K562 (cell line): ENCODE results near the gene USP32. TPM values are rescaled to one million over a fixed set of nuclear protein-coding genes. Genes with fewer than 3 reads are reported as not detected.
A peak's percentile ranks its signal among the peaks of the same experiment; 100 is the strongest.

Source experiments
- ATF2 ChIP-seq: sonication (generic); formaldehyde crosslinking; IDR thresholded peaks from 2 replicates; pipeline ENCODE4 v1.8.1; 2022; ENCODE audit warnings: missing genetic modification reagents
- BMI1 ChIP-seq: fragments of 150-350 bp; IDR thresholded peaks from 2 replicates; pipeline ENCODE4 v1.6.1; 2014; ENCODE audit warnings: low read length
- BRCA1 ChIP-seq, 2 experiments: fragments of 450-650 bp in 1 of 2; sonication (generic) in 1 of 2; formaldehyde crosslinking in 1 of 2; IDR thresholded peaks; 2 replicates each; pipeline versions ENCODE4 v1.5.0 to v1.6.1; 2017 to 2020; ENCODE audit warnings: mild to moderate bottlenecking in 1 of 2, missing genetic modification reagents in 1 of 2
- ESRRA ChIP-seq: fragments of 450-650 bp; IDR thresholded peaks from 2 replicates; pipeline ENCODE4 v1.6.1; 2014; ENCODE audit warnings: low read depth, mild to moderate bottlenecking, moderate library complexity, borderline replicate concordance
- GABPB1 ChIP-seq: sonication (generic); formaldehyde crosslinking; IDR thresholded peaks from 2 replicates; pipeline ENCODE4 v1.8.0; 2022; ENCODE audit warnings: mild to moderate bottlenecking, missing genetic modification reagents
- HDAC3 ChIP-seq: fragments of 450-650 bp; IDR thresholded peaks from 2 replicates; pipeline ENCODE4 v1.6.1; 2018; ENCODE audit warnings: borderline replicate concordance, mild to moderate bottlenecking, moderate library complexity; ENCODE audit not compliant: partially characterized antibody
- HNRNPL ChIP-seq: fragments of 200-400 bp; formaldehyde crosslinking; IDR thresholded peaks from 2 replicates; pipeline ENCODE4 v1.6.1; 2017; ENCODE audit warnings: low read depth, mild to moderate bottlenecking, low read length
- MYBL2 ChIP-seq, 2 experiments: fragments of 450-650 bp in 1 of 2; sonication (generic) in 1 of 2; formaldehyde crosslinking in 1 of 2; IDR thresholded peaks; 2 replicates each; pipeline versions ENCODE4 v1.6.1 to v1.8.1; 2017 to 2022; ENCODE audit warnings: borderline replicate concordance in 1 of 2, inconsistent platforms in 1 of 2, low read depth in 1 of 2, mild to moderate bottlenecking in 1 of 2, missing genetic modification reagents in 1 of 2, moderate library complexity in 1 of 2
- NFE2 ChIP-seq: IDR thresholded peaks from 2 replicates; pipeline ENCODE4 v1.6.1; 2014; ENCODE audit warnings: antibody characterized with exemption, low read depth
- OTX1 ChIP-seq: fragments of 450-650 bp; formaldehyde crosslinking; IDR thresholded peaks from 2 replicates; pipeline ENCODE4 v1.4.0; 2022; ENCODE audit warnings: mild to moderate bottlenecking
- RBM17 ChIP-seq: fragments of 200-400 bp; formaldehyde crosslinking; IDR thresholded peaks from 2 replicates; pipeline ENCODE4 v1.6.1; 2017; ENCODE audit warnings: low read depth, mild to moderate bottlenecking, low read length, borderline replicate concordance
- SAP30 ChIP-seq: fragments of 200-600 bp; sonication (generic); IDR thresholded peaks from 2 replicates; pipeline ENCODE4 v1.6.1; 2012; ENCODE audit warnings: borderline replicate concordance, low read depth, mild to moderate bottlenecking, moderate library complexity, low read length, control low read depth, inconsistent platforms; ENCODE audit not compliant: insufficient read depth, poor library complexity, severe bottlenecking
- SUPT5H ChIP-seq: fragments of 450-650 bp; IDR thresholded peaks from 2 replicates; pipeline ENCODE4 v1.6.1; 2016
- TCFL5 ChIP-seq: fragments of 250-450 bp; sonication (Bioruptor Pico); conservative IDR thresholded peaks from 2 replicates; pipeline ENCODE4 v1.6.1; 2021; ENCODE audit warnings: mild to moderate bottlenecking, moderate library complexity, matching md5 sums
- ZBED1 ChIP-seq: IDR thresholded peaks from 2 replicates; pipeline ENCODE4 v1.6.1; 2014
- ZNF133 ChIP-seq: fragments of 250-450 bp; sonication (Bioruptor Pico); IDR thresholded peaks from 2 replicates; pipeline ENCODE4 v1.4.0; 2020; ENCODE audit warnings: mild to moderate bottlenecking
- ZNF212 ChIP-seq: fragments of 450-650 bp; formaldehyde crosslinking; IDR thresholded peaks from 2 replicates; pipeline ENCODE4 v1.4.0; 2020; ENCODE audit warnings: mild to moderate bottlenecking
- ZNF253 ChIP-seq: fragments of 250-450 bp; sonication (Bioruptor Pico); conservative IDR thresholded peaks from 2 replicates; pipeline ENCODE4 v1.6.1; 2021; ENCODE audit warnings: mild to moderate bottlenecking
- ZNF277 ChIP-seq: fragments of 250-450 bp; sonication (Bioruptor Pico); IDR thresholded peaks from 2 replicates; pipeline ENCODE4 v1.8.0; 2022; ENCODE audit warnings: inconsistent platforms, mild to moderate bottlenecking, moderate library complexity, borderline replicate concordance
- ZNF589 ChIP-seq: fragments of 200-800 bp; sonication (Bioruptor generic); IDR thresholded peaks from 2 replicates; pipeline ENCODE4 v1.6.1; 2016; ENCODE audit warnings: low read depth, missing genetic modification characterization, missing compliant biosample characterization
- polyA plus RNA-seq, 8 experiments: library from polyadenylated mRNA; depleted of rRNA in 4 of 8; stranded (reverse) in 5 of 8; unstranded in 3 of 8; fragments of >200 nt; fragmentation: Nextera tagmentation in 2 of 8; fragmentation: Illumina TruSeq in 1 of 8; extraction: Ambion mirVana in 2 of 8; extraction: Trizol in 1 of 8; gene quantifications; 2 replicates each; pipeline versions ENCODE4 v1.2.1 to v1.2.3, GENCODE V29; 2011 to 2014; ENCODE audit warnings: inconsistent platforms in 1 of 8, missing spikeins in 1 of 8
- total RNA-seq, 7 experiments: library from RNA; depleted of rRNA in 6 of 7; stranded (reverse); fragments of >200 nt in 6 of 7; fragmentation: Illumina TruSeq in 2 of 7; extraction: Trizol in 2 of 7; gene quantifications; 2 replicates each; pipeline versions ENCODE4 v1.2.1 to v1.2.3, GENCODE V29; 2011 to 2021; ENCODE audit warnings: low replicate concordance in 1 of 7
- TF ChIP-seq, protein P1 (sequence below): fragments of 450-650 bp; formaldehyde crosslinking; IDR thresholded peaks from 2 replicates; pipeline ENCODE4 v1.4.0; 2020; ENCODE audit warnings: mild to moderate bottlenecking, moderate library complexity
- TF ChIP-seq, protein P2 (sequence below): fragments of 250-450 bp; sonication (Bioruptor Pico); IDR thresholded peaks from 2 replicates; pipeline ENCODE4 v1.4.0; 2020; ENCODE audit warnings: mild to moderate bottlenecking, moderate library complexity

USP32 gene
- total and polyA plus RNA-seq, 9 of the 15 experiments (the other 6 are each of a cell fraction or from before 2014, with no cell fraction given), result 18.0 to 69.3 (median 47.1) TPM

DNA sequence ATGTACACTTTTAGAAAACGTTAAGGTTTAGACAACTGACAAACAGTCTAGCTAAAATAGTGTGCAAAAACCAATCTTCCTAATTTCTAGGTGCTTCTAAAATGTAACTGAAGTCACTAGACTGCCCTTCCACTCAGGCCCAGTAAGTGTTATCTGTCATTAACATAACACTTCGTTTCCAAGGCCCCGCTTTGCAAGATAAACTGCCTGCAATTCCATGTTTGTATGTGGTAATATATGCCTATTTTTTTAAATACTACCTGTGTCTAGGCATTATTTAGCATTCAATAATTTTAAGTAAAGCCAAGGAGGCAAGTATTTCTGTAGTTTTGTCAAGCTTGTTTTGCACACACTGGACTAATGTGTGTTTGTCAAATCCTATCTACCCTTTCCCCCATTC is 3.2 kb downstream of the USP32 start (continued):
- TF ChIP-seq TCFL5 (CRISPR knock-in tag), result 0 out of 2 replicates have a peak, but pooled peaks have one; percentile 45
- no peak for TF ChIP-seq ZNF589 (CRISPR knock-in tag)
- TF ChIP-seq GABPB1 (CRISPR knock-in tag), result no peak
- no peak for TF ChIP-seq BMI1
- TF ChIP-seq ZNF253 (CRISPR knock-in tag), result no peak
- TF ChIP-seq ZNF133 (CRISPR knock-in tag), result no peak
- TF ChIP-seq, protein P1, sequence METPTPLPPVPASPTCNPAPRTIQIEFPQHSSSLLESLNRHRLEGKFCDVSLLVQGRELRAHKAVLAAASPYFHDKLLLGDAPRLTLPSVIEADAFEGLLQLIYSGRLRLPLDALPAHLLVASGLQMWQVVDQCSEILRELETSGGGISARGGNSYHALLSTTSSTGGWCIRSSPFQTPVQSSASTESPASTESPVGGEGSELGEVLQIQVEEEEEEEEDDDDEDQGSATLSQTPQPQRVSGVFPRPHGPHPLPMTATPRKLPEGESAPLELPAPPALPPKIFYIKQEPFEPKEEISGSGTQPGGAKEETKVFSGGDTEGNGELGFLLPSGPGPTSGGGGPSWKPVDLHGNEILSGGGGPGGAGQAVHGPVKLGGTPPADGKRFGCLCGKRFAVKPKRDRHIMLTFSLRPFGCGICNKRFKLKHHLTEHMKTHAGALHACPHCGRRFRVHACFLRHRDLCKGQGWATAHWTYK (CRISPR knock-in tag), result no peak
- no peak for TF ChIP-seq SAP30
- no peak for TF ChIP-seq NFE2
- TF ChIP-seq, protein P2, sequence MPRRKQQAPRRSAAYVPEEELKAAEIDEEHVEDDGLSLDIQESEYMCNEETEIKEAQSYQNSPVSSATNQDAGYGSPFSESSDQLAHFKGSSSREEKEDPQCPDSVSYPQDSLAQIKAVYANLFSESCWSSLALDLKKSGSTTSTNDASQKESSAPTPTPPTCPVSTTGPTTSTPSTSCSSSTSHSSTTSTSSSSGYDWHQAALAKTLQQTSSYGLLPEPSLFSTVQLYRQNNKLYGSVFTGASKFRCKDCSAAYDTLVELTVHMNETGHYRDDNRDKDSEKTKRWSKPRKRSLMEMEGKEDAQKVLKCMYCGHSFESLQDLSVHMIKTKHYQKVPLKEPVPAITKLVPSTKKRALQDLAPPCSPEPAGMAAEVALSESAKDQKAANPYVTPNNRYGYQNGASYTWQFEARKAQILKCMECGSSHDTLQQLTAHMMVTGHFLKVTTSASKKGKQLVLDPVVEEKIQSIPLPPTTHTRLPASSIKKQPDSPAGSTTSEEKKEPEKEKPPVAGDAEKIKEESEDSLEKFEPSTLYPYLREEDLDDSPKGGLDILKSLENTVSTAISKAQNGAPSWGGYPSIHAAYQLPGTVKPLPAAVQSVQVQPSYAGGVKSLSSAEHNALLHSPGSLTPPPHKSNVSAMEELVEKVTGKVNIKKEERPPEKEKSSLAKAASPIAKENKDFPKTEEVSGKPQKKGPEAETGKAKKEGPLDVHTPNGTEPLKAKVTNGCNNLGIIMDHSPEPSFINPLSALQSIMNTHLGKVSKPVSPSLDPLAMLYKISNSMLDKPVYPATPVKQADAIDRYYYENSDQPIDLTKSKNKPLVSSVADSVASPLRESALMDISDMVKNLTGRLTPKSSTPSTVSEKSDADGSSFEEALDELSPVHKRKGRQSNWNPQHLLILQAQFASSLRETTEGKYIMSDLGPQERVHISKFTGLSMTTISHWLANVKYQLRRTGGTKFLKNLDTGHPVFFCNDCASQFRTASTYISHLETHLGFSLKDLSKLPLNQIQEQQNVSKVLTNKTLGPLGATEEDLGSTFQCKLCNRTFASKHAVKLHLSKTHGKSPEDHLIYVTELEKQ (CRISPR knock-in tag), result no peak
- TF ChIP-seq ZNF277 (CRISPR knock-in tag), result no peak
- no peak for TF ChIP-seq ESRRA
- no peak for TF ChIP-seq MYBL2 (IDR thresholded peaks at IDR 0.05; ENCODE audit: low read depth)
- no peak for TF ChIP-seq MYBL2 (CRISPR knock-in tag; IDR thresholded peaks at IDR 0.05; ENCODE audit: borderline replicate concordance)
- TF ChIP-seq HDAC3, result no peak
- no peak for TF ChIP-seq BRCA1 (IDR thresholded peaks at IDR 0.05)
- TF ChIP-seq BRCA1 (CRISPR knock-in tag; IDR thresholded peaks at IDR 0.05), result no peak
- no peak for TF ChIP-seq HNRNPL
- no peak for TF ChIP-seq OTX1 (CRISPR knock-in tag)
- no peak for TF ChIP-seq ATF2 (CRISPR knock-in tag)
- TF ChIP-seq ZNF212 (CRISPR knock-in tag), result no peak
- no peak for TF ChIP-seq ZBED1
- TF ChIP-seq RBM17, result no peak
- no peak for TF ChIP-seq SUPT5H
